NCI-H2227 (cell line): ENCODE data around the gene NEURL3.
A peak's percentile ranks its signal among the peaks of the same experiment; 100 is the strongest.

ENCODE experiments used
- DNase-seq: peaks from one replicate; lab custom pipeline; 2025; ENCODE audit not compliant: unreplicated experiment; lab: John Stamatoyannopoulos, UW

NEURL3 gene

DNA sequence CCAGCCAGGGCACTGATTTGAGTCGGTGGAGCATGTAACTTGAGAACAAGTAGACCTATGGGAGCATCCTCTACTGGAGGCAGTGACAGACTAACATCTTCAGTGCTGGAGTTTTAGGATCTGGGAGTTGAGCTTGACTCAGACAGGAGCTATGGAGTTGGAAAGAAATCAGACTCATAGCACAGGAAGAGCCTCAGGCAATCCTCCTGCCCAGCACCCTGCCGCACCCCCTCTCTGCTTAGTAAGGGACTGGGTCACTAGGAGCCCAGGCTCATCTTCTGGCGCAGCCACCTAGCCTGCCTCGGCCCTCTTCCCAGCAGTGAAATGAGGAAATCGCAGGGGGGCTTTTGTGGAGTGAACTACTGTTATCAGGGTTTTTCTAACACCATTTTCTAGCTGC, 35.0 kb upstream of the NEURL3 start:
- no peak for DNase-seq

DNA sequence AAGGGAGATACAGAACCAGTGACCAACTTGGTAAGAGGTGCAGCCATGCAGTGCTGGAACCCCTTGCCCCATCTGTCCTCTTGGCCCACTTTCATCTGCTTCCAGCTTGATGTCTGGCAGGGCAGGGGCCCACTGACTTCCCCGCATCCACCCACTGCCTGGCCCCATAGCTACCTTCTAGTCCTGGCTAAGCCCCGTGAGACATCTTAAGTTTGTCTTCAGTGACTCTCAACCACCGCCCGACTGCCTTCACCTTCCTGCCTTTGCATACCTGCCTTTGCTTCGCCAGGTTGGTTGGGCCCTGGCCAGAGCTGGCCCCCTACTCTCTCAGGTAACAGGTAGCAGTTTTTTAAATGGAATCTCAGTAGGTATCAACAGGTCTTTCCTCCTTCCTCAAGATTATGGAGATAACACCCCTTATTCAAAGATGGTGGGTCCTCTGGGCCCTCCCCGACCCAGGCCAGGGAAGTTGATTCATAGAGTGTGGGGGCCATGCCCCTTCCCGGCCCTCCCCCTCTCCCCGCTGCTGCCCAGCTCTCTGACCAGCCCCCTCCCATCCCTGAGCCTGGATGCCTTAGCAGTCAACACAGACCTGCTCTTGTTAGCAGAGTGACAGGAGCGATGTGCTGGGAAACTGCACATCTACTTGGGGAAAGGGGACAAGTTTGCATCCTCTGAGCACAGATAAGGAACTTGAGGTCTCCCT, 34.2 kb upstream of the NEURL3 start:
- DNase-seq: no peak

DNA sequence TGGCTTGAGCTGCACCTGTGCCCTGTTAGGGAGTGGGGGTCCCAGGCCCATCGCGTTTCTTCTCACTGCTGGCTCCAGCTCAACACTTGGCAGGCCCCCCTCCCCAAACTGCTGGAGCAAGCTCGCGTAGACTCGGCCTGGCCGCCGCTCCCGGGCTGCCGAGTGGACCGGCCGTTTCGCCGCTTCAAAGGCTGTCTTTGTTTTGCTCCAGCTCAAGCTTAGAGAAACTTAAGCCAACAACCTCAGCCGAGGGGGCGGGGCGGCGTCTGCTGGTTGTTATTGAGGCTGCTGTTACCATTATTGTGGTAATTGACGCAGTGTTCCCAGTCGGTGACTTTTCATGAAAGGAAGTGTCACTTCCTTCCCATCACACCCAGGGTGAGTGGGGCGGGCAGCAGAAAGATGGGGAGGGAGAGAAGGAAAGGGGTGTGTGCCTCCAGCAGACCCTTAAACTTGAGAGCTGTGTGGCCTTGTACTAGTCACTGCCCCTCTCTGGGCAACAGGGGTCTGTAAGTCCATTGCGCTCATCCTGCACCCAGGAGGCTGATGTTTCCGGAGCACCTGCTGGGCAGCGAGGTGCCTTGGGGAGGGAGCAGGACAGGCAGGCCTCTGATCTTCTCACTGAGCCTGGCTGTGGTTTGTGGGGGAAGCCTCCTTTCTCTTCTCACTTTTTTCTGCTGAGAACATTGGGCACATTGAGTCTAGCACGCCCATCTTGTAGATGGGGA, 33.5 kb upstream of the NEURL3 start:
- peak; percentile 49 for DNase-seq

DNA sequence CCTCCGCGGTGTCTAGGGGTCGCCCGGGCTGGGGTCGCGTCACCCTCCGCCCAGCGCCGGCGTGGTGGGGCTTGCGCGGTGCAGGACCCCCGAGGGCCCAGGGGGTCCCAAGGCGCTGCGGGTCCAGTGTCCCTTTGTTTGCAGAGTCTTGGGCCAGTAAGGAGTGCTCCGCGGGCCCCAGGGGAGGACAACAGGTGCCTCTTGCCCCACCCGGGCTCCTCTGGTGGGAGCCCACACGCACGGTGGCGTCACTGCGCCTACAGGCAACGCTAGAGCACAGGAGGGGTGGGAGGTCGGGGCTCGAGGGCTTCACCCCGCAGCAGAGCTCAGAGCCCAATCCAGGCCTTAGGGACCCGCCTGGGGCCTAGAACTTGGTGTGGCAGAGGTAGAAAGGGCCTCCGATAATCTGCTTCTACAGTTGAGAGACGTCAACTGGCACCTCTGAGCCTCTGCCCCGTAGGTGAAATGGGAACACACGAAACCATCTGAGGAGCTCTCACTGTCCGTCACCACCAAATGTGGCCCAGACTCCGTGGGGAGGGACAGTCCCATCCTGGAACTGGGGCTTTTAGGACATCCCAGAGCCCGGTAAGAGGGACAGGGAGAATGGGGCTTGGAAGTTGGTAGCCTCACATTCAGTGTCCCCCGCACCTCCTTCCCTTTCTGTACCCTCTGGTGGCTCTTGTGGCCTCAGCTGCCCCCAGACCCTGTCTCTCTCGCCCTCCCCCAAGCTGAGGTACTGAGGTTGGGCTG, 32.8 kb upstream of the NEURL3 start:
- no peak for DNase-seq

DNA sequence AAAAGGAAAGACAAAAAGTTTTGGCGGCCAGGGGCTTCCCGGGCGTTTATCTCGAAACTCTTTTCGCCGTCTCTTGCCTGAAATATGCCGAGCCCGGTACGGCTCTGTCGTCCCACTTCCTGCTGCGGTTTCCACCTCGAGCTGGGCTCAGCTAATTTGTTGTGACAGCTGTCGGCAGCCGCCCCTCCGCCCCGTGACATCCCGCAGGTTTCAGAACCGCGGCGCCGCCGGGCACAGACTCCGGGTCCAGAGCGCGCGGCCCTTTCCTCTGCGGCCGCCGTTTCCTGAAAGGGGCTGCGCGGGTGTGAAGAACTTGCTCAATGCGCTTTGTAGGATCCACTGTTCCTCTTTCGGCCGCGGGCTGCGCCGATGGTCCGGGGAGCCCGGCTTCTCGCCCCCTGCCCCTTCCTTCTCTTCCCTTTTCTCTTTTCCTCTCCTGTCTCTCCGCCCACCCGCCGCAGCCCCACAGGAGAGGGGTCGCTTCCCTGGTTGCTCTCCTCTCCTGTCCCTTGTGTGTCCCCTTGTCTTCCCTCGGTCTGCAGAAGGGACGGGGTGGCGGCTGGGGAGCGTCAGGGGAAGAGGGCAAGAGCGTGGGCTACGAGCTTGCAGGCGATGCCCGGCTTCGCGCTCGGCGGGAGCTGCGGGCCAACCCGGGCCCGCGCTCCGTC, 32.0 kb upstream of the NEURL3 start:
- peak; percentile 44 for DNase-seq

DNA sequence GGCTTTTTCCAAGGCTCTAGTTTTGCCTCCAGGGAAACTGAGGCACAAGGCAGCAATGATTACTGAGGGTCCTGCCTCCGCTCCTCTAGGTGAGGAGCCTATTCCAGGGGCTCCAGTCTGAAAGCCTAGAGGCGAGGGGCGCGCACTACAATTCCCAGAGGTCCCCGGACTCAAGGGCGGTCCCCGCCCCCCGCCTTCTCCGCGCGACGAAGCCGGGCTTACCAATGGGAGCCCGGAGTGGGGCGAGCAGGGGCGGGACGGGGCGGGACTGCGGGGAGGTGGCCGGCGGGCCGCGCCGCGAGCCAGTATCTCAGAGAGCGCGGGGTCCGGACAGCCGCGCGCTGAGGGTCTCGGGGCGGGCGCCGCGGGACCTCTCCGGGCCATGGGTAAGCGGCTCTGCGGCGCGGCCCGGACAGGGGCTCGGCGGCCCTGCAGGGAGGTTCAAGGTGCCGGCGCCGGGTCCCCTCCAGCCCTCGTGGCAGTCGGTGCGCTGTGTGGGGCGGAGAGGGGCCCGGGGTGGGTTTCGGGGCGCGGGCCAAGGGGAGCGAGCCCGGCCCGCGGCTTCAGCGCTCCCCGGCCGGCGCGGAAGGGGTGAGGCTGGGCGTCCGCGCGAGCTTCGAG, 31.4 kb upstream of the NEURL3 start, which contains the start of gene ARID5A:
ARID5A (plus strand) TSS at position 308 of the 621 bp plus-strand sequence; CDS start at position 383, 75 bp downstream.
- peak; percentile 93 for DNase-seq

DNA sequence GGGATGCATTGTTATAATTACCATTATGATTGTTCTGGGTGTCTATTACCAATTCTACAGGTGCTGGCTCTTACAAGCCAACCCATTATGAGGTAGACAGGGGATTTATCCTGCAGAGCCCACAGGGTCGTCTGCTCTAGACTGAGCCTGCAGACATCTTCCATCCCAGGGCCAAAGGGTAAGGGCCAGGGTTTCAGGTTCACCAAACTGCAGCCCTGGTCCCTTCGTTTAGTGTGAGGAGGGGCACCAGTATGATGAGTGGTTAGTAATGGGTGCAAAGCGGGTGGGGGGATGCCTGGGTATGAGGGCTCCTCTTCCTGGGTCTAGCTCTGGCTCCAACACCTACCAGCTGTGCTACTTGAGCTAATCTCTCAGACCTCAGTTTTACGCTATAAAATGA, 30.2 kb upstream of the NEURL3 start:
- DNase-seq: no peak

DNA sequence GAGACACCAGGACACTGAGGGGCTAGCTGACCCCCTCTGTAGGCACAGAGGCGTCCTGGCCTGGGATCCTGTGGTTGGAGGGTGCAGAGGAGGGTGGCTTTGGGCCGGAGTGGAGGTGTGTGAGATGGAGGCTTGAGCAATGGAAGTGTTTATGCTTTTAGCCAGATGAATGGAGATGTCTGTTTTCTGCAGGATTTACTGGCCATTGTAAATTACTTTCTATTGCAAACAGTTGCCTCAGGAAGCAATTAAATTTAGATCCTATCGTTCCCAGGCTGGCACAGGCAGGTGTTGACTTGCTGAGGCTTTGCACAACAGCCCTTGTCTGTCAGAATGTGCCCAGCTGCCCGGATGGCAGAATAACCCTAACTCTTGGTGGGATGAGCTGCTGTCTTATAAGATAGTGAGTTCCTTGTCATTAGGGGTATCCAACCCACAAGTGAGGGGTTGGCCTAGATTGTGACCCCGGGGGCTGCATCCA, 29.6 kb upstream of the NEURL3 start:
- no peak for DNase-seq

DNA sequence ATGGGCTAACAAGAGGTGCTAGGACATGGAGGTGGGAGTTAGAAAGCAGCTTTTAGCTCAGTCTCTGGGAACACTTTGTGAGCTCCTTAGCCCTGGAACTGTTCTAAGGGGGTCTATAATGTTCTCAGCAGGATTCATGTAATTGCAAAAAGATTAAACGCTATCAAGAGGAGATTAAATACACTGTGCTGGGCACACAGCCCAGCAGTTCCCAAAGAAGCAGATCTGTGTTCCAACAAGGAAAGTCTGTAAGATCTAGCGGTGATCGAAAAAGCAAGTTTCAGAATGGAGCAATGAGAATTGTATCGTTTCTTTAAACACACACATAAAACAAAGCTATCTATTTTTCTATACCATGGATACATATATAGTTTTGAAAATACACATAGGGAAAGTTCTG, 29.0 kb upstream of the NEURL3 start:
- no peak for DNase-seq

DNA sequence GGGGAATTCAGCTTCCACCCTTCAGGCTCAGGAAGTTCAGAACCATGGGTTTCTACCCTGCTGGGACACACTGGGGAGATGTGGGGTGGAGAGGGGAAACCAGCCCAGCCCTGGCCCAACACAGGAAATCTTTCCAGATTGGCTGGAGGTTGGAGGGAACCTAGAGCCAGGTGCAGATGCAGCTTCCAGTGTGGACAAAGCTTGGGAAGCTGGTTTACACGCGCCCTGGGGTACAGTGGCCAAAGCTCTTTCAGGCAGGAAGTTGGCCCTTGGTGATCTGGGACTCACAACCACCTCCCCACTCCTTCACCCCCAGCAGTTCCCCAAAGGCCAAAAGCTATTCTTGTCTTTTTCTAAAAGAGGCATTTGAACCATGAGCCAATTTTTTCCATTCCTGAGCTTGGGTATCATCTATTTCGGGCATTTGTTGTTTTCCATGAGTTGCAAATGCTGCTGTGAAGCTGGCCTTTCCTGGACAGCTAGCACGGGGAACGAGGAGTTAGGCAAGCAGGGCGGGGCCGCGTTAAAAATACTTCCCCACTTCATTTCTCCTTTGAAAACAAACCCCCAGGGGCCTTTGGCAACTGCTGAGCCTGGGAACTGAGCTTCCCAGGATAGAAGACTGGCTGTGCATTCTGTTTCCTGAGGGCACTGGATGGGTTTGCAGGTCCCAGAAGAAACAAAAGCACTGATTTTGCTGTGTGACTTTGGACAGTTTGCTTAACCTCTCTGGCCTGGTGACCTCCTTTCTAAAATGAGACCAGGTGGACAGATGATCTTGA, 28.3 kb upstream of the NEURL3 start:
- no peak for DNase-seq

DNA sequence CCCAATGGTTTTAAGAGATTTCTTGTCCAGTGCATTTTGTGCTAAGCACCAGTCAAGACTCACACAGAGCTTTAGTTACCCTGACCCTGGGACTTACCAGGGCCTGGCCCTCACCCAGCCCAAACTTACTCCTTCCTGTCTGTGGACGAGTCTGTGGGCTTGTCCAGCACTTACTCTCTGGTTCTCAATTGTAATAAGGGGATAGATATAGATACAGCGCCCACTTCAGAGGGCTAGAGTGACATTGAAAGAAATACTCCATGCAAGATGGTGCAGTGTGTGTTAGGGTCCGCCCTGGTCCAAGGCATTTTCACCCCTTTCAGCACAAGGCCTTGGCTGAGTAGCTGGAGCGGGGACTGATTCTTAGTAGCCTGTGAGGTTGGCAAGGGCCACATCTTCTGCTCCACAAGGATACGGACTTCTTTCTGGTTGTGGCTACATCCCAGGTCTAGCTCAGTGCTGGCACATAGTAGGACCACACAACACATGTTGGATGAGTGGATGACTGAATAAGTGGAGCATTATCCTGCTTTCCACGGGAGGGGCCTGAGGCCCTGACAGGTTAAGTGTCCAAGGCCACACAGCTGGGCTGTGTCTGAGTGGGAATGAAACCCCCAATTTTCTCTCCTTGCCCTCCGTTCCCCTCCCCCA, 27.6 kb upstream of the NEURL3 start:
- no peak for DNase-seq

DNA sequence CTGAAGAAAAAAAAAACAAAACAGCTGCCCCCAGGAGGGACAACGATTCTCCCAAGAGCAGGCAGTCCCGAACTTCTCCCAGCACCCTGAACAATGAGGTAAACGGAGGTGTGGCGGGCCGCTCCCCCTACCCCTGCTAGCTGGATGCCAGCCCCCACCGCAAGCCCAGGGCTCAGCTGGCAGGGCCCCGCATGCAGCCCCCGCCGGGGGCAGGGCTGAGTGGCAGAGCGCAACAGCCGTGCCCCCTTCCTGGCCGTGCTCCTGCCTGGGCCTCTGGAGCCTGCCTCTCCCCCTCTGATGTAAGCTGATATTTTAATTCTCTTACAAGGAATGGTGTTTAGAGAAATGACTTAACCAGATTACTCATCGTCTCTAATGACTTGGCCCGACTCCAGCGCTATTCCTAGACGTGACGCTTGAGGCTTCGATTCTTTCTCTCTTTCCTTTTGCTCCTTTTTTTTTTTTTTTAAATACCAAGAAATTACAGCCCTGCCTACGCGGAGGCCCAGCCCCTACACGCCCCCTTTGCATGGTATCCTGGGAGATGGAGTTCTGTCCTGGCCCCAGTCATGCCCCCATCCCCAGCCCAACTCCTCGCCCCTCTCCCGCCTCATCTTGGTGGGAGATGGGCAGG, 26.8 kb upstream of the NEURL3 start:
- peak; percentile 87 for DNase-seq

DNA sequence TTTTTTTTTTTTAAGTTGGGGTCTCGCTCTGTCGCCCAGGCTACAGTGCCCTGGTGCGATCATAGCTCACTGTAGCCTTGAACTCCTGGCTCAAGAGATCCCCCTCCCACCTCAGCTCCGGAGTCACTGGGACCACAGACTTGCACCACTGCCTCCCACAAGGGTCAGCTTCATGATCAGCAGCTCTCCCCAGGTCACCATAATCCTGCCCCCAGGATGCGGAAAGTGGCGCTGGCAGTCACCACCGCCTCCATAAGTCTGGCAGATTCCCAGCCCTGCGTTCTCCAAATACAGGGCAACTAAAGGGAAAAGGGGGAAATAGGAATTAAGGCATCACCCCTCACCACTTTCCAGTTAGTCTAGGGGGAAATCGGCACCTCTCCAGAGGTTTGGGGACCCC, 26.2 kb upstream of the NEURL3 start:
- no peak for DNase-seq

DNA sequence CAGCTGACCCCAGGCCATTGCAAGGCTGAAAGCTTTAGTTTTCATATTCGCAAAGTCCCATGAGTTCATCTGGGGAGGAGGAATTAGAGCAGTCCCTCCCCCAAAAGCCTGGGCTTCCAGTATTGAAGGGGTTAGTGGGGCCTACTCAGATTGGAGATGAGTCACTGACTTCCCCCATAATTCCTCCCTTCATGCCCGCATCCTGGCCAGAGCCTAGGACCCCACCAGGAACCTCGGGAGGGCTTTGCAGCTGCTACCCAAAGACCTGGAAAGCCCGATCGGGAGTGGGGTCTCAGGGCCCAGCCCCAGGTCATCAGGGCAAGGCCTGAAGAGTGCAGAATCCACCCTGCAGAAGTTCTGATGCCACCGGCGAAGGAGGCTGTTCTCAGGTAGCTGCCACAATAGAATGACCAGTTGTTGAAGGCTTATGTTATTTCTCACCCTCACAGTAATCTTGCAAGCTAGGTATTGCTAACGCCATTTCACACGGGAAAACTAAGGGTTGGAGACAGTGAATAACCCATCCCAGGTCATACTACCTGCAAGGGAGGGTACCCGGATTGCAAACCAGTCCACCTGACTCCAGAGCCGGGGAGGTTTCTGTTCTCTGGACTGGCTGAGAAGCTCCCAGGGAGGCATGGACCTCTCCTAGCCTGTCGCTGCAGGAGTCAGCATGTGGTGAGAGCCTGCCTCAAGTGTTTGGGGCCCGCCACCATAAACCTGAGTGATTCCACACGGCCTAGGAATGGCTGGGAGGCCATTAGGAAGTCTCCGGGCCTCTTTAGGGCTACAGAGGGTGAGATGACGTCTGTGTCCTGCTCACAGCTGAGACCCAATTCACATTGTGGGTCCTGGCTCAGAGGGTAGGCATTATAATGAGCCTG, 25.6 kb upstream of the NEURL3 start:
- DNase-seq: no peak

DNA sequence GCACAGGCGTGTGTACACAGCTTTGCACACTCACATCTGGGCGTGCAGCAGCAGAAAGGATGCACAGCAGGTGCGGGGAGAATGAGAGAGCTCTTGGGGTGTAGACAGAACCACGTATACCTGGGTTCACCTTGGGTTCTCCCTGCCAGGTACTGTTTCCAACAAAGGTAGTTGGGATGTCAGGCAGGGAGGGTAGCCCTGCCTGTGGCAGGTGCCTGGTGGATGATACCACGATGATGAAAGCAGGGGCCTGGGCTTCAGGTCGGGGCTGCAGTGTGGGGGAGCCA, 24.9 kb upstream of the NEURL3 start:
- no peak for DNase-seq

DNA sequence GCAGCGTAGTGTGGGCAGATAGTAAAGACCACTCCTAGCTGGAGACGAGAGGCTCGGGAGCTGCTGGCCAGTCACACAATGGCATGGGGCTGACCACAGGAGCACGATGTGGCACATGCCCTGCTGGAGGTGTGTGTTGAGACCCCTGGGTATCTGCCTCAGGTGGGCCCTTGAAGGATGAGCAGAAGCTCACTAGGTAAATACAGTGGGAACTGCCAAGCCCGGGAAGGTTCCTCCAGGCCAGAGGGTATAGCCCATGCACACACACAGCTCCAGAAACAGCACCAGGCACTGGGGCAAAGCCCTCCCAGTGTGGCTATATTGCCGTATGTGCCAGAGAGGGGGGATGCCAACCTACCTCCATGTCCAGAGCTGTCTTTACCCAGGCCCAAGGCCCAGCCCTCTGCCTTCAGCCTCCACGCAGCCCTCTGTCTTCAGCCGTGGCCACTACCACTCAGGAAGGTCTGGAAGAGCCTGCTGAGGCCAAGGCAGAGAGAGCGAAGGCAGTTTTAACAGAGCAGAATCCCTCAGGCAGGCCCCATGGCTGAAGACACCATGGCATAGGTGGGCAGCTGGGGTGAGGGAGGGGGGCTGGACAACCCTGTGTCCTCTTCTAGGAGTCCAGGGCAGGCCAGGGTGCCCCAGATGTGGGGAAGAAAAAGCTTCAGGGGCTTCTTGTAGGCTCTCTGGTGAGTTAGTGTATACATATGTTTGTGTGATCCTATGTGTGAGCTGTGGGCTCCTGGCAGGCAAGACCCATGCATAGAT, 24.4 kb upstream of the NEURL3 start:
- DNase-seq: no peak

DNA sequence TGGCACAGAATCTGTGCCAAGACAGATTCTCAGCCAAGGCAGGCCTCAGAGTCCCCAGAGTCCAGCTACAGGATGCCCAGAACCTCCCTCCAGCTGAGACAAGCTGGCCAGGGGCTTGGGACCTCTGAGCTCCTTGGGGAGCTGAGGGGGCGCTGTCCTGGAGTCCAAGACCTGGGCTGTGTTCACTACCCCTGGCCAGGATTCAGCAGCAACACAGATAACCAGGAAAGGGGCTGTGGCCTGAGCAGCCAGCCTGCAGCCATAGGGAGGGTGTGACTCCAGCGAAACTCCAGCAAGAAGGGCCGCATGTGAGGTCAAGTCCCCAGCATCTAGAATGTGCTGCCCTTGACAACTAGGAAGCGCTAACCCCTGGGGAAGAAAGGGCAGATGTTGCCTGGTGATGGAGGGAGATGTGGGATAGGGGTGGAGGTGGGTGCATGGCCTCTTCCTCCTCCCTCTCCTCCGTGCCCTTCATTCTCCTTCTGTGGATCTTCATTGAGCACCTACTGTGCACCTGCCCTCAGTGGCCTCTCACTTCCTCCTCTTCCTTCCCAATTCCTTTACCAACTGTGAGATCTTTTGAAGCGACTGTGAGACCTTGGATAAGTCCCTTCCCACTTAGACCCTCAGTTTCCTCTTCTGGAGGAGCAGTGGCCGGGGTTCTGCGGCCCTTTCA, 23.7 kb upstream of the NEURL3 start:
- no peak for DNase-seq
